CD4-positive, alpha-beta memory T cell (primary cell): ENCODE data around the gene SLC2A4. TPM values are rescaled to one million over a fixed set of nuclear protein-coding genes. Genes with fewer than 3 reads are reported as not detected.

Source experiments
- CTCF ChIA-PET: fragments of 350-600 bp; sonication (Branson Sonifier 250); formaldehyde crosslinking; loops from one replicate; lab custom pipeline; 2021; ENCODE audit warnings: inconsistent platforms; ENCODE audit not compliant: partially characterized antibody; lab: Charles Lee
- POLR2A ChIA-PET: fragments of 350-600 bp; sonication (Branson Sonifier 250); formaldehyde crosslinking; loops from one replicate; lab custom pipeline; 2021; ENCODE audit not compliant: partially characterized antibody; lab: Charles Lee
- DNase-seq, 5 donors: peaks; one replicate each; pipeline versions ENCODE4 v3.0.0 to v3.0.0-alpha.2; 2020 to 2022; ENCODE audit warnings: mixed read lengths in 1 of 5
- H3K27ac ChIP-seq: one replicate; pipeline ENCODE4 v1.7.0; 2013; ENCODE audit warnings: low read depth, low read length
- H3K27me3 ChIP-seq: 2 replicates; pipeline ENCODE4 v1.7.0; 2013; ENCODE audit warnings: mild to moderate bottlenecking, low read length, moderate library complexity; ENCODE audit not compliant: insufficient read depth
- H3K36me3 ChIP-seq: 2 replicates; pipeline ENCODE4 v1.7.0; 2013; ENCODE audit warnings: mild to moderate bottlenecking, low read length, moderate library complexity; ENCODE audit not compliant: insufficient read depth
- H3K4me1 ChIP-seq: 2 replicates; pipeline ENCODE4 v1.7.0; 2013; ENCODE audit warnings: mild to moderate bottlenecking, low read length, moderate library complexity; ENCODE audit not compliant: insufficient read depth
- H3K4me3 ChIP-seq, 2 donors: one replicate each; pipeline ENCODE4 v1.7.0; 2013; ENCODE audit warnings: low read length in 2 of 2, mild to moderate bottlenecking in 1 of 2
- H3K9me3 ChIP-seq, 2 donors: one replicate each; pipeline ENCODE4 v1.7.0; 2013; ENCODE audit warnings: low read length in 2 of 2, control low read depth in 1 of 2; ENCODE audit not compliant: control insufficient read depth in 1 of 2
- H3K27ac Mint-ChIP-seq, 7 donors: one replicate each; pipeline ENCODE4 v1.8.0; 2020 to 2021; ENCODE audit warnings: mixed read lengths in 7 of 7, mild to moderate bottlenecking in 6 of 7, inconsistent platforms in 3 of 7, moderate library complexity in 3 of 7
- H3K27me3 Mint-ChIP-seq, 2 donors: one replicate each; pipeline ENCODE4 v1.8.0; 2020 to 2021; ENCODE audit warnings: mixed read lengths in 2 of 2
- H3K36me3 Mint-ChIP-seq, 2 donors: one replicate each; pipeline ENCODE4 v1.8.0; 2020 to 2021; ENCODE audit warnings: mixed read lengths in 2 of 2, inconsistent platforms in 1 of 2, mild to moderate bottlenecking in 1 of 2
- H3K4me1 Mint-ChIP-seq, 4 donors: one replicate each; pipeline ENCODE4 v1.8.0; 2020 to 2021; ENCODE audit warnings: mixed read lengths in 4 of 4, mild to moderate bottlenecking in 1 of 4
- H3K4me3 Mint-ChIP-seq, 8 donors: one replicate each; pipeline ENCODE4 v1.8.0; 2020 to 2021; ENCODE audit warnings: mixed read lengths in 8 of 8, mild to moderate bottlenecking in 7 of 8, moderate library complexity in 6 of 8, inconsistent platforms in 3 of 8
- H3K9me3 Mint-ChIP-seq, 8 donors: one replicate each; pipeline ENCODE4 v1.8.0; 2020 to 2021; ENCODE audit warnings: mixed read lengths in 8 of 8, mild to moderate bottlenecking in 5 of 8, inconsistent platforms in 3 of 8, moderate library complexity in 1 of 8
- intact Hi-C: fragments of 100-400 bp; cut with micrococcal nuclease; formaldehyde crosslinking; loops from one replicate; pipeline ENCODE4 v1.15.1; 2023
- polyA plus RNA-seq, 2 donors: library from polyadenylated mRNA; unstranded; fragments of 300-500 nt; fragmentation: Illumina TruSeq; gene quantifications; one replicate each; pipeline ENCODE4 v1.2.3, GENCODE V29; 2021
- total RNA-seq, 2 experiments: library from RNA; stranded (reverse); gene quantifications; one replicate each; pipeline ENCODE4 v1.2.3, GENCODE V29; 2021

The SLC2A4 gene
- total and polyA plus RNA-seq, 4 experiments from 2014 or later, result not detected

DNA sequence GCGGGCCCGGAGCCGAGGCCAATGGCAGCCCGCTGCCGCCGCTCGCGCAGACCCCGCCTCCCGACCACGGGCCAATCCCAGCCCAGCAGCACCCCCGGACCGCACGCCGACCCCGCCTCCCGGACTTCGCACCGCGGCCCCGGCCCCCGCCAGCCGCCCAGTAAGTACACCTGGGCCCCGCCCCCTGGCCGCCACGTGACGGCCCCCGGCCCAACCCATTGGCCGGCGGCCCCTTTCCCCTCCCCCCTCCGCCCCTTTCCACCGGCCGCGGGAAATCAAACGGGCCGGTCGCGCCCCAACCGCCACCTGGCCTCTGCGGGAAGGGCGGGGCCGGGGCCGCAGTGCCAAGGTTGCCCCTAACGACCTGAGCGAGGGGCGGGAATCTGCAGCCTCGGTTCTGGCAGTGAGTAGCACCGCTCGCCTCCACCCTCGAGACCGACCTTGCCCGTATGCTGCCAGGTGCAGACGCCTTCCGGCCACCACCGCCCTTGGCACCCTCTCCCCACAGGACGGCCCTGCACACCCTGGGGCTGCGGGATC lies 13.2 kb downstream of the SLC2A4 start, which contains the start of gene YBX2:
TSS of gene YBX2 (minus strand) at position 26 of the 540 bp plus-strand sequence. CDS start 139 bp downstream, outside the sequence.
- H3K27ac ChIP-seq, result no peak within 1 kb of the TSS
- no peaks in the 10 kb centered on the region for H3K36me3 ChIP-seq
- Mint-ChIP-seq H3K4me1 (peaks cover 7 to 31% (median 18%) of the 10 kb centered on the region in 4 donors), H3K27ac (peak within 1 kb of the TSS in 6 of 7 donors; percentile 24 to 91 (median 74)), H3K36me3 (no peaks in the 10 kb centered on the region), H3K9me3 (no peaks in the 10 kb centered on the region), H3K4me3 (peak within 1 kb of the TSS; percentile 74 to 96 (median 81)), H3K27me3 (peaks cover 2 to 19% of the 10 kb centered on the region in 2 donors)
- ChIA-PET CTCF (no interaction called here), POLR2A (no interaction called here)
- peak; percentile 53 to 78 (median 63) for DNase-seq
- H3K4me1 ChIP-seq, result peaks cover 26% of the 10 kb centered on the region
- peak within 1 kb of the TSS in 1 of 2 donors; percentile 41 for H3K4me3 ChIP-seq
- H3K9me3 ChIP-seq, result no peaks in the 10 kb centered on the region
- intact Hi-C loops, result loop anchor here (10.0 kb wide), 1 partner anchor 160 kb away; no protein-coding TSS in a partner anchor
- H3K27me3 ChIP-seq, result no peaks in the 10 kb centered on the region

DNA sequence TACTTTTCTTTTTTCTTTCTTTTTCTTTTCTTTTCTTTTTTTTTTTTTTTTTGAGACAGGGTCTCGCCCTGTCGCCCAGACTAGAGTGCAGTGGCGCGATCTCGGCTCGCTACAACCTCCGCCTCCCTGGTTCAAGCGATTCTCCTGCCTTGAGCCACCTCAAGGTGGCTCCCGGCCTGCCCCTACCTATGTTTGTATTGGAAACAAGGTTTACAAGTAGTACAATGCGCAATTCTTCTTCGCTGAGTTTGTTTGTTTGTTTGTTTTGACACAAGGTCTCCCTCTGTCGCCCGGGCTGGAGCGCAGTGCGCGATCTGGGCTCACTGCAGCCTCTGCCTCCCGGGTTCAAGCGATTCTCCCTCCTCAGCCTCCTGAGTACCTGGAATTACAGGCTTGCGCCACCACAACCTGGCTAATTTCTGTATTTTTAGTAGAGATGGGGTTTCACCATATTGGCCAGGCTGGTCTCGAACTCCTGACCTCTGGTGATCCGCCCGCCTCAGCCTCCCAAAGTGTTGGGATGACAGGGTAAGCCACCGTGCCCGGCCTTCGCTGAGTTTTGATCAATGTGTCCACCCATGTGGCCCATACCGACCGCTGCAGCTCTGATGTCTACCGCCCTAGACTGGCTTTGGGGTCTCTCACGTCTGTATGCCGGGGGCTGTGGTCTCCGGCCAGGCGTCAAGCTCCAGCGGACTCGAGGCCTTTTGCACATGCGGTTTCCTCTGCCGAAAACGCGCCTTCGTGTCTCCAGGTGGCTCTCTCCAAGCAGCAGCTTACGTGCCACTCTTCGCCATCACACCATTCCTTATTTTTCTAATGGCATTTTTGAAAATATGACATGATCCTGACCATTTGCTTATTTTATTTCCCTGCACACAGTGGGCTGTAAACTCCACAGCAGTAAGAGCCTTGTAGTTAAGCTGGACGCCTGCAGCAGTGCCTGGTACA lies 14.0 kb downstream of the SLC2A4 start:
- peaks cover 26% of the 10 kb centered on the region for H3K4me1 ChIP-seq
- intact Hi-C loops, result loop anchor here (1.0 to 10.0 kb wide), 5 partner anchors 11 to 250 kb away; no protein-coding TSS in a partner anchor
- Mint-ChIP-seq H3K27me3 (peaks cover 2 to 19% of the 10 kb centered on the region in 2 donors), H3K9me3 (no peaks in the 10 kb centered on the region), H3K36me3 (no peaks in the 10 kb centered on the region), H3K4me3 (peak overlapping the region; percentile 71 to 96 (median 81)), H3K27ac (peak overlapping the region in 5 of 7 donors; percentile 8 to 91 (median 52)), H3K4me1 (peaks cover 7 to 31% (median 18%) of the 10 kb centered on the region in 4 donors)
- ChIA-PET CTCF (interaction anchor here (0.8 to 4.4 kb wide), 27 partner anchors 9 to 251 kb away, joined by 3 to 79 read pairs (median 5); partner anchors contain the start of genes ACADVL, ACAP1, DLG4 and KCTD11), POLR2A (interaction anchor here (0.6 to 2.3 kb wide), 10 partner anchors 9 to 279 kb away, joined by 3 to 30 read pairs (median 5); partner anchors contain the start of genes ACADVL, DLG4, GABARAP and PHF23)
- no peak overlapping the region for H3K27ac ChIP-seq
- DNase-seq, result peak in 1 of 5 donors; percentile 7
- peak overlapping the region in 1 of 2 donors; percentile 41 for H3K4me3 ChIP-seq
- no peaks in the 10 kb centered on the region for H3K9me3 ChIP-seq
- no peaks in the 10 kb centered on the region for H3K27me3 ChIP-seq
- H3K36me3 ChIP-seq, result no peaks in the 10 kb centered on the region

DNA sequence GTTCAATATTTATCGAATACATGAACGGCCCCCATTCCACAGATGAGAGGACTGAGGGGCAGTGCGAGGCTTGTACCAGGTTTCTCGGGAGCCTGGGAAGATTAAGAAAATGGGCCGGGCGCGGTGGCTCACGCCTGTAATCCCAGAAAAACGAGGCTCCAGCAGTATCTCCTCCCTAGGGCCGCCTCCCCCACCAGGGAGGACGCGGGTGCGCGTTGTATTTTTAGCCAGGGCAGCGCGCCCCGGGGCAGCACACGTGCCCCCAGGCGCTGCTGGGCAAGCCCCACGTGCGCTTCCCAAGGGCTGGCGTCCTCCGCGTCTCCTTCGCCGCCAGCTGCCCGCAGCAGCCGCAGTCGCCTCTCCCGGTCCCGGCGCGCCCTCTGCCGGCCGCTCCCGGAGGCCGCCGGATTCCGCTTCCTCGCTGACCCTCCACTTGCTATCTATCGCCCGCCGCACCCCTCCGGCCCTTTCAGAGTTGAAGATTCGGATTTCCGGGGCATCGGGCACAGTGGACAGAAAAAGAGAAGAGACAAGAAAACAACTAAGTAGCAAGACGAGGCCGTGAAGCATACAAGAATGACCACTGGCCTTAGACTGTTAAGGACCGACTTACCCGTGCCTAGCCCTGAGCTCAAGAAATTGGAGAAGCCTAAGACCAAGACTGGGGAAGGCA lies 14.8 kb downstream of the SLC2A4 start:
- CTCF ChIA-PET, result interaction anchor here (0.6 to 4.4 kb wide), 38 partner anchors 9 to 385 kb away, joined by 3 to 79 read pairs (median 4); partner anchors contain the start of genes ACADVL, ACAP1, DLG4 and GABARAP
- Histone ChIP-seq H3K27ac (no peak overlapping the region), H3K4me1 (peaks cover 26% of the 10 kb centered on the region), H3K27me3 (no peaks in the 10 kb centered on the region), H3K9me3 (no peaks in the 10 kb centered on the region), H3K4me3 (no peak overlapping the region), H3K36me3 (no peaks in the 10 kb centered on the region)
- Mint-ChIP-seq H3K9me3 (no peaks in the 10 kb centered on the region), H3K27me3 (peaks cover 2 to 19% of the 10 kb centered on the region in 2 donors), H3K4me3 (peak overlapping the region in 6 of 8 donors; percentile 8 to 86 (median 50)), H3K36me3 (no peaks in the 10 kb centered on the region), H3K27ac (peak overlapping the region in 3 of 7 donors; percentile 55 to 60 (median 59)), H3K4me1 (peaks cover 7 to 31% (median 18%) of the 10 kb centered on the region in 4 donors)
- peak; percentile 41 to 62 (median 51) for DNase-seq
- POLR2A ChIA-PET, result interaction anchor here (0.6 to 2.3 kb wide), 15 partner anchors 10 to 278 kb away, joined by 3 to 30 read pairs (median 5); partner anchors contain the start of genes ACADVL, ACAP1, DLG4 and GABARAP
- intact Hi-C loops, result loop anchor here (1.0 to 10.0 kb wide), 5 partner anchors 10 to 251 kb away; no protein-coding TSS in a partner anchor

DNA sequence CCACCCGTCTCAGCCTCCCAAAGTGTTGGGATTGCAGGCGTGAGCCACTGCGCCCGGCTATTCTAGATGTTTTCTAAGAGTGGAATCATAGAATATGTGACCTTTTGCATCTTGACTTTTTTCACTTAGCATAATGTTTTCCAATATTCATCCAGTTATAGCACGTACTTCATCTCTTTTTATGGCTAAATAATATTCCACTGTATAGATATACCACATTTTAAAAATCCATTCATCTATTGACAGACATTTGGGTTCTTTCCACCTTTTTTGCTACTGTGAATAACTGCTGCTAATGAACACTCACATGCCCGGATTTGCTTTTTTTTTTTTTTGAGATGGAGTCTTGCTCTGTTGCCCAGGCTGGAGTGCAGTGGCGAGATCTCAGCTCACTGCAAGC lies 22.7 kb downstream of the SLC2A4 start:
- no peak overlapping the region for H3K27ac ChIP-seq
- peak overlapping the region in 3 of 7 donors; percentile 24 to 72 (median 48) for H3K27ac Mint-ChIP-seq
- H3K9me3 ChIP-seq, result no peaks in the 10 kb centered on the region
- DNase-seq, result no peak
- H3K9me3 Mint-ChIP-seq, result no peaks in the 10 kb centered on the region
- no peak overlapping the region for H3K4me3 ChIP-seq
- peaks cover 2% of the 10 kb centered on the region for H3K36me3 ChIP-seq
- peaks cover 3 to 13% of the 10 kb centered on the region in 2 donors for H3K36me3 Mint-ChIP-seq
- peaks cover 0 to 4% of the 10 kb centered on the region in 2 donors for H3K27me3 Mint-ChIP-seq
- POLR2A ChIA-PET, result interaction anchor here (0.7 to 2.1 kb wide), 4 partner anchors 9 to 258 kb away, joined by 3 to 7 read pairs (median 3); partner anchors contain the start of gene GPS2
- H3K4me3 Mint-ChIP-seq, result peak overlapping the region in 2 of 8 donors; percentile 41 to 46
- H3K4me1 ChIP-seq, result peaks cover 11% of the 10 kb centered on the region
- intact Hi-C loops, result no loop called here
- H3K4me1 Mint-ChIP-seq, result peaks cover 6 to 20% (median 10%) of the 10 kb centered on the region in 4 donors
- no peaks in the 10 kb centered on the region for H3K27me3 ChIP-seq
- CTCF ChIA-PET, result interaction anchor here (1.0 to 1.8 kb wide), 2 partner anchors 23 to 132 kb away, joined by 3 to 5 read pairs; partner anchors contain the start of gene SLC2A4

DNA sequence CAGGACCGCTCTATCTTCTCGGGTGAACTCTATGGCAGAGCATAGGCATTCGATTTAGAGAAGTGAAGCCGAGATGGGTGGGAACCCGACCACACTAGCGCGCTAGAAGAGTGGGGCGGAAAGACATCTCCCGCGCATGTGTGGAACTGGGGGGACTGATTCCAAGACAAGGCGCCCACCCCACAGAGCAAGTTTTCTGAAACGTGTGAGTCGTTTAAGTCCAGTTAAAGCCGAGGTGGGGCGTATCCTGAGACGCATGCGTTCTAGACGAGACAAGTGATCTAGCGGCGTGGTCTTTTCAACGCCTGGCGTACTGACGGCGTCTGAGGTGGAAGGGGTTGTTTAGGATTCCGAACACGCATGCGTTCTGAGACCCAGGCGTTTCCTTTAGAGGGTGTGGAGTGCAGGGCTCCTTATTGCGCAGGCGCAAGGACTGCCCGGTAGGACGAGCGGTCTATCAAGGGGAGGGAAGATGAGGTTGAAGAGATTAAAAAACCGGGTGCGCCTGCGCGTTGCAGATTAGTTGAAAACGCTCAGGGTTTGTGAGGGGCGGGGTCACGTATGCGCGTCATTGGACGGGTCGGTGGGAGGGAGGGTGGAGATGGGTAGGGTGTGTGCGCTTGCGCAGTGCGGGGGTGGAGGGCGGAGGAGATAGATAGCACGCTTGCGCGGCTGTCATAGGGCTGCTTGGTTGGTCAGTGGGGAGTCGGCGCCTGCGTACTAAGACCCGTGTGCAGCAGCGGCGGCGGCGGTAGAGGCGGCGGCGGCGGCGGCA lies 25.6 kb downstream of the SLC2A4 start, which contains the start of gene EIF5A:
TSS of gene EIF5A (plus strand) at position 718 of the 775 bp plus-strand sequence. CDS start 2,008 bp downstream, outside the sequence.
- Histone ChIP-seq H3K36me3 (peaks cover 28% of the 10 kb centered on the region), H3K9me3 (no peaks in the 10 kb centered on the region), H3K27ac (peak within 1 kb of the TSS; percentile 100), H3K27me3 (no peaks in the 10 kb centered on the region), H3K4me1 (peaks cover 35% of the 10 kb centered on the region), H3K4me3 (peak within 1 kb of the TSS; percentile 81 to 85)
- Mint-ChIP-seq H3K36me3 (peaks cover 27 to 40% of the 10 kb centered on the region in 2 donors), H3K4me3 (peak within 1 kb of the TSS; percentile 93 to 97 (median 95)), H3K4me1 (peaks cover 29 to 47% (median 36%) of the 10 kb centered on the region in 4 donors), H3K9me3 (peaks cover 0 to 1% (median 0%) of the 10 kb centered on the region in 8 donors), H3K27me3 (peaks cover 0 to 4% of the 10 kb centered on the region in 2 donors), H3K27ac (peak within 1 kb of the TSS; percentile 99 to 100 (median 99))
- intact Hi-C loops, result loop anchor here (1.0 to 5.0 kb wide), 13 partner anchors 8 to 528 kb away; partner anchors contain the start of genes ELP5, FXR2, GPS2 and KCTD11
- peak; percentile 99 to 100 (median 100) for DNase-seq
- POLR2A ChIA-PET, result interaction anchor here (0.6 to 1.1 kb wide), 2 partner anchors 56 to 625 kb away, joined by 3 read pairs; partner anchors contain the start of genes CNTROB, CTDNEP1 and TRAPPC1
- CTCF ChIA-PET, result interaction anchor here (1.1 to 2.4 kb wide), 2 partner anchors 11 to 28 kb away, joined by 4 to 16 read pairs; no protein-coding TSS in a partner anchor
